ENCODE data around the gene DVL1. TPM values are rescaled to one million over a fixed set of nuclear protein-coding genes. Genes with fewer than 3 reads are reported as not detected.

The DVL1 gene
- total and polyA plus RNA-seq, 2 of the 13 experiments (the other 11 are each of a cell fraction or from before 2014, with no cell fraction given), result 30.8 to 60.4 TPM

GRCh38 chr1:1290238-1290731 is 58.9 kb downstream of the DVL1 start (continued):
- TF ChIP-seq RXRA (CRISPR knock-in tag; IDR thresholded peaks at IDR 0.05), result 0 out of 2 replicates have a peak, but pooled peaks have one; percentile 17
- 0 out of 2 replicates have a peak, but pooled peaks have one; percentile 32 for TF ChIP-seq BORCS8-MEF2B (CRISPR knock-in tag; IDR thresholded peaks at IDR 0.05)
- TF ChIP-seq STAG1 (CRISPR knock-in tag; IDR thresholded peaks at IDR 0.05), result peak; percentile 75
- no peak for TF ChIP-seq SIN3B (IDR thresholded peaks at IDR 0.05; ENCODE audit: low read length)
- TF ChIP-seq ZNF687 (CRISPR knock-in tag; IDR thresholded peaks at IDR 0.05), result peak; percentile 43
- no peak for TF ChIP-seq POLR2G (IDR thresholded peaks at IDR 0.05; ENCODE audit: low read depth, low read length)
- TF ChIP-seq SRSF1 (optimal IDR thresholded peaks at IDR 0.05; ENCODE audit: low read depth, low read length), result peak; percentile 30
- TF ChIP-seq, protein P1, sequence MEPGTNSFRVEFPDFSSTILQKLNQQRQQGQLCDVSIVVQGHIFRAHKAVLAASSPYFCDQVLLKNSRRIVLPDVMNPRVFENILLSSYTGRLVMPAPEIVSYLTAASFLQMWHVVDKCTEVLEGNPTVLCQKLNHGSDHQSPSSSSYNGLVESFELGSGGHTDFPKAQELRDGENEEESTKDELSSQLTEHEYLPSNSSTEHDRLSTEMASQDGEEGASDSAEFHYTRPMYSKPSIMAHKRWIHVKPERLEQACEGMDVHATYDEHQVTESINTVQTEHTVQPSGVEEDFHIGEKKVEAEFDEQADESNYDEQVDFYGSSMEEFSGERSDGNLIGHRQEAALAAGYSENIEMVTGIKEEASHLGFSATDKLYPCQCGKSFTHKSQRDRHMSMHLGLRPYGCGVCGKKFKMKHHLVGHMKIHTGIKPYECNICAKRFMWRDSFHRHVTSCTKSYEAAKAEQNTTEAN (CRISPR knock-in tag; conservative IDR thresholded peaks at IDR 0.05), result no peak
- no peak for TF ChIP-seq HNF4G (IDR thresholded peaks at IDR 0.05; ENCODE audit: borderline replicate concordance, low read depth, low read length)
- TF ChIP-seq HNF4G (CRISPR knock-in tag; IDR thresholded peaks at IDR 0.05; ENCODE audit: borderline replicate concordance, low read depth), result no peak
- no peak for TF ChIP-seq ZNF546 (CRISPR knock-in tag; conservative IDR thresholded peaks at IDR 0.05)
- no peak for TF ChIP-seq MAFF (IDR thresholded peaks at IDR 0.05; ENCODE audit: low read depth, low read length)
- no peak for TF ChIP-seq ZNF572 (CRISPR knock-in tag; IDR thresholded peaks at IDR 0.05)
- TF ChIP-seq YY1 (IDR thresholded peaks at IDR 0.05; ENCODE audit: insufficient read depth, insufficient replicate concordance, low read depth, low read length), result no peak
- TF ChIP-seq, protein P2, sequence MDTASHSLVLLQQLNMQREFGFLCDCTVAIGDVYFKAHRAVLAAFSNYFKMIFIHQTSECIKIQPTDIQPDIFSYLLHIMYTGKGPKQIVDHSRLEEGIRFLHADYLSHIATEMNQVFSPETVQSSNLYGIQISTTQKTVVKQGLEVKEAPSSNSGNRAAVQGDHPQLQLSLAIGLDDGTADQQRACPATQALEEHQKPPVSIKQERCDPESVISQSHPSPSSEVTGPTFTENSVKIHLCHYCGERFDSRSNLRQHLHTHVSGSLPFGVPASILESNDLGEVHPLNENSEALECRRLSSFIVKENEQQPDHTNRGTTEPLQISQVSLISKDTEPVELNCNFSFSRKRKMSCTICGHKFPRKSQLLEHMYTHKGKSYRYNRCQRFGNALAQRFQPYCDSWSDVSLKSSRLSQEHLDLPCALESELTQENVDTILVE (CRISPR knock-in tag; IDR thresholded peaks at IDR 0.05), result no peak
- no peak for TF ChIP-seq SMYD3 (CRISPR knock-in tag; IDR thresholded peaks at IDR 0.05)
- 0 out of 2 replicates have a peak, but pooled peaks have one; percentile 41 for TF ChIP-seq ZHX1 (CRISPR knock-in tag; IDR thresholded peaks at IDR 0.05; ENCODE audit: low read depth)
- TF ChIP-seq REPIN1 (CRISPR knock-in tag; IDR thresholded peaks at IDR 0.05; ENCODE audit: borderline replicate concordance, low read depth), result no peak
- no peak for TF ChIP-seq ZNF605 (CRISPR knock-in tag; IDR thresholded peaks at IDR 0.05)
- TF ChIP-seq, protein P3, sequence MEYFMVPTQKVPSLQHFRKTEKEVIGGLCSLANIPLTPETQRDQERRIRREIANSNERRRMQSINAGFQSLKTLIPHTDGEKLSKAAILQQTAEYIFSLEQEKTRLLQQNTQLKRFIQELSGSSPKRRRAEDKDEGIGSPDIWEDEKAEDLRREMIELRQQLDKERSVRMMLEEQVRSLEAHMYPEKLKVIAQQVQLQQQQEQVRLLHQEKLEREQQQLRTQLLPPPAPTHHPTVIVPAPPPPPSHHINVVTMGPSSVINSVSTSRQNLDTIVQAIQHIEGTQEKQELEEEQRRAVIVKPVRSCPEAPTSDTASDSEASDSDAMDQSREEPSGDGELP (IDR thresholded peaks at IDR 0.05; ENCODE audit: borderline replicate concordance, low read depth), result peak; percentile 59; the same call in 1 of the 2 replicates

Data from HepG2 (cell line).